Activated CD4-positive, alpha-beta T cell treated with anti-CD3 and anti-CD28 coated beads for 36 hours (primary cell): ENCODE results near the gene RAD23A. TPM values are rescaled to one million over a fixed set of nuclear protein-coding genes. Genes with fewer than 3 reads are reported as not detected.

Experiments used
- ATAC-seq: fragments of 200-7000 bp; cut with Tn5 transposase; one replicate; pipeline ENCODE4 v1.10.0; 2021; ENCODE audit warnings: mild to moderate bottlenecking, moderate library complexity
- CTCF ChIA-PET: fragments of 350-600 bp; sonication (Branson Sonifier 250); formaldehyde crosslinking; loops from one replicate; lab custom pipeline; 2021; ENCODE audit warnings: antibody characterized with exemption; lab: Charles Lee
- POLR2A ChIA-PET: fragments of 350-600 bp; sonication (Branson Sonifier 250); formaldehyde crosslinking; loops from one replicate; lab custom pipeline; 2021; ENCODE audit warnings: antibody characterized with exemption, inconsistent platforms; lab: Charles Lee
- DNase-seq: peaks from one replicate; pipeline ENCODE4 v3.0.0-alpha.2; 2020
- H3K27ac Mint-ChIP-seq: one replicate; pipeline ENCODE4 v1.8.0; 2021; ENCODE audit warnings: mixed read lengths
- H3K27me3 Mint-ChIP-seq: one replicate; pipeline ENCODE4 v1.8.0; 2021; ENCODE audit warnings: mixed read lengths
- H3K36me3 Mint-ChIP-seq: one replicate; pipeline ENCODE4 v1.8.0; 2021; ENCODE audit warnings: low read depth, mixed read lengths
- H3K4me1 Mint-ChIP-seq: one replicate; pipeline ENCODE4 v1.8.0; 2021; ENCODE audit warnings: mixed read lengths
- H3K4me3 Mint-ChIP-seq: one replicate; pipeline ENCODE4 v1.8.0; 2021; ENCODE audit warnings: mild to moderate bottlenecking, moderate library complexity, mixed read lengths
- H3K9me3 Mint-ChIP-seq: one replicate; pipeline ENCODE4 v1.8.0; 2021; ENCODE audit warnings: low read depth, mixed read lengths
- intact Hi-C, 2 experiments: fragments of 100-400 bp; cut with DNase I in 1 of 2; cut with micrococcal nuclease in 1 of 2; formaldehyde crosslinking; loops; one replicate each; pipeline versions ENCODE4 v1.14.2 to v1.15.1; 2022 to 2024; cut with DNase I, micrococcal nuclease
- total RNA-seq, 2 experiments: library from RNA; stranded (reverse); gene quantifications; one replicate each; pipeline ENCODE4 v1.2.3, GENCODE V29; 2021

RAD23A gene
- total RNA-seq, 2 experiments from 2014 or later, result 189 to 265 TPM

DNA sequence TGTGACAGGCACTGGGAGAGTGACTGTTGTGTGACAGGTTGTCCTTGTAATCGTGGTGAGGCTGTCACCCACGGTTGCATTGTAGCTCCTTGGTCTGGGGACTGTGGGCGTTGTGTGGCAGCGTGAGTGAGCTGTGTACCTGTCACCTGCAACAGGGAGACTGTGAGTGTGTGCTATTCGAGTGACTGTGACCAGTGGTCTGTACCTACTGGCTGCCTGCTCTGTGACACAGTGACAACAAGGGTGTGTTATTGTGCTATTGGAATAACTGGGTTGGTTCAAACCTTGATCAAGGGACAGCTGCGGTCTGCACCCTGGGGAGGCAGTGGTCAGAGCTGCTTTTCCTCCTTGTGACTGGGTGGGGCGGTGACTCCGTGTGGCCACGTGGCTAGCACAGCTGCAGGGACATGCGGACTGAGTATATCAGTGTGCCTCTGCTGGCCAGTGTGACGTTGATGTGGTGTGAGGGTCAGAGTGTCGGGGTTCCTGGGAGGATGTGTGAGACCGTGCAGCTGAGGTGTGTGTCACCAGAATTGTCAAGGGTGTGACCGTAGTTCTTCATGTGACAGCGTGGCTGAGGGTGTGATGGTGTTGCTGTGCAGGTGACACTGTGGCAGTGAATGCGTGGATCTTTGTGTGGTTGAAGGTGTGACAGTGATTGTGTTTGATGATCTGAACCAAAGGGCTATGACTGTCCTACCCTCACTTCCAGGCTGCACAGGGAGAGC, 39.6 kb downstream of the RAD23A start:
- CTCF ChIA-PET, result interaction anchor here (0.6 to 3.6 kb wide), 7 partner anchors 20 to 175 kb away, joined by 3 to 21 read pairs (median 4); no protein-coding TSS in a partner anchor
- H3K4me1 Mint-ChIP-seq, result no peaks in the 10 kb centered on the region
- H3K36me3 Mint-ChIP-seq, result no peaks in the 10 kb centered on the region
- H3K27ac Mint-ChIP-seq, result no peak overlapping the region
- POLR2A ChIA-PET, result interaction anchor here (0.6 kb wide), 1 partner anchor 38 kb away, joined by 3 read pairs; no protein-coding TSS in a partner anchor
- intact Hi-C loops, result no loop called here
- no peaks in the 10 kb centered on the region for H3K9me3 Mint-ChIP-seq
- H3K4me3 Mint-ChIP-seq, result no peak overlapping the region
- H3K27me3 Mint-ChIP-seq, result no peaks in the 10 kb centered on the region
- ATAC-seq, result peak; percentile 34
- DNase-seq, result peak; percentile 37

DNA sequence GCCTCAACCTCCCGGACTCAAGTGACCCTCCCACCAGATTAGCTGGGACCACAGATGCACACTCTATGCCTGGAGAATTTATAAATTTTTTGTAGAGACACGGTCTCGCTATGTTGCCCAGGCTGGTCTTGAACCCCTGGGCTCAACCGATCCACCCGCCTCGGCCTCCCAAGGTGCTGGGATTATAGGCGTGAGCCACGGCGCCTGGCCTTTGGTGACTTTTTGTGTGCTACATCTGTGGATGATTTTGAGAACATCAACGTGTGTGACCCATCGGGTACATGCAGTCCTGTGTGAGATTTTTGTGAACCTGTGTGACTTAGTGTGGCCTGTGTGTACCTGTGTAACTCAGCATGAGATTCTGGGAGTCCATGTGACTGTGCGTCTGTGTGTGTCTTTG, 41.1 kb downstream of the RAD23A start:
- Mint-ChIP-seq H3K4me1 (no peaks in the 10 kb centered on the region), H3K9me3 (no peaks in the 10 kb centered on the region), H3K4me3 (no peak overlapping the region), H3K27me3 (no peaks in the 10 kb centered on the region), H3K36me3 (no peaks in the 10 kb centered on the region), H3K27ac (no peak overlapping the region)
- CTCF ChIA-PET, result interaction anchor here (0.6 to 3.6 kb wide), 4 partner anchors 74 to 1504 kb away, joined by 3 to 21 read pairs (median 6); no protein-coding TSS in a partner anchor
- ATAC-seq, result no peak
- intact Hi-C loops, result no loop called here
- DNase-seq, result no peak
- POLR2A ChIA-PET, result no interaction called here

DNA sequence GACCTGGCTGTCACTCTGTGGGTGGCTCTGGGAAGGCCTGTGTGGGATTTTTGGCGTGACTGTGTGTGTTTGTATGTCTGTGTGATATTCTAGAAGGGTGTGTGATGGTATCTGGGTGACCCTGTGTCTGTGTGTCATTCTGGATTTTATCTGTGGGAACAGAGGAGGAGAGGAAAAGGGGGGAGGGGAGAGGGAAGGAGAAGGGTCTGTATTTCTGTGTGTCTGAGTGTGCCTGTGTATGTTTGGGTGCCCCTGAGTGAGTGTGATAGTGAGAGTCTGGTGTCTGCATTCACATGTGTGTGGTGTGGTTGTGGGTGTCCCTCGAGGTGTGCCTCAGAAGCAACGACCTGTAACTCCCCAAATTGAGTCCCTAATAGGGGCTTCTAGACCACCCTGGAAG, 41.5 kb downstream of the RAD23A start:
- no peaks in the 10 kb centered on the region for H3K4me1 Mint-ChIP-seq
- POLR2A ChIA-PET, result no interaction called here
- intact Hi-C loops, result no loop called here
- no peaks in the 10 kb centered on the region for H3K9me3 Mint-ChIP-seq
- no peak overlapping the region for H3K4me3 Mint-ChIP-seq
- DNase-seq, result no peak
- H3K27me3 Mint-ChIP-seq, result no peaks in the 10 kb centered on the region
- no peaks in the 10 kb centered on the region for H3K36me3 Mint-ChIP-seq
- no peak for ATAC-seq
- H3K27ac Mint-ChIP-seq, result no peak overlapping the region
- CTCF ChIA-PET, result no interaction called here

DNA sequence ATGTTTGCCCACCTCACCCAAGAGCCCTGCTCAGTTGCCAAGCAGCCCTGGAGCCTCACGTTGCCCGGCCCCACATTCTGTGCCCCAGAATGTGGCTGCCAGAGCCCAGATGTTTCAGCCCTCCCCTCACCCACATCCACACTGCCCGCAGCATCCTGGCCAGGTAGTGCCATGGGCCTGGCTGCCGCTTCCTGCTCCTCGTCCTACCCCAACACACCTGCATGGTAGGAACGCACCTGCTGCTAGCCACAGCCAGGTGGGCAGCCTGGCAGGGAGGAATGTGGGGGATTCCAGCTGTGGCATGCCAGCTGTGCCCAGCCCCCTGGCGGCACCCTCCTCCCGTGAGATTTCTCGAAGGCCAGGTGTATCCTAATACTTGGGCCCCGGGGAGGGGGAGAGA, 42.1 kb downstream of the RAD23A start:
- Mint-ChIP-seq H3K9me3 (no peaks in the 10 kb centered on the region), H3K36me3 (no peaks in the 10 kb centered on the region), H3K4me3 (no peak overlapping the region), H3K27me3 (no peaks in the 10 kb centered on the region), H3K27ac (no peak overlapping the region), H3K4me1 (no peaks in the 10 kb centered on the region)
- intact Hi-C loops, result no loop called here
- ATAC-seq (no peak), DNase-seq (no peak)
- ChIA-PET CTCF (no interaction called here), POLR2A (no interaction called here)

DNA sequence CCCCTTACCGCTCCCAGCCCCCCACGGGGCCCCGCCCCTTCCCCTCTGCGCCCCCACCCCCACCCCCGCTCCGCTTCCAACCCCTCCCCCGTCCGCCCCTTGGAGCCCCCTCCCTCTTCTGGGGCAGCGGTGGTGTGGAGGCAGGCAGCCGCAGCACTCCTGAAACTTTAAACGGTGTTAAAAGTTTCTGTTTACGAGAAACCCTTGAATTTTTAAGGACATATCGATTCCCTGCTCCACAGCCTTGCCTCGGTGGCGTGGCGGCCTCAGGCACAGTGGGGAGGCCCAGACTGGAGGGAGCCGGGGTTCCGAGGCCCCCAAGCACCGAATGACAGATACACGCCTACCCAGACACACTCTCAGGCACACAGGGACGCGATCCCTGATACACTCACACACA, 44.8 kb downstream of the RAD23A start:
- Mint-ChIP-seq H3K4me3 (no peak overlapping the region), H3K27ac (no peak overlapping the region), H3K36me3 (no peaks in the 10 kb centered on the region), H3K4me1 (peaks cover 5% of the 10 kb centered on the region), H3K9me3 (no peaks in the 10 kb centered on the region), H3K27me3 (peaks cover 5% of the 10 kb centered on the region)
- ChIA-PET CTCF (no interaction called here), POLR2A (no interaction called here)
- no peak for ATAC-seq
- intact Hi-C loops, result no loop called here
- no peak for DNase-seq

DNA sequence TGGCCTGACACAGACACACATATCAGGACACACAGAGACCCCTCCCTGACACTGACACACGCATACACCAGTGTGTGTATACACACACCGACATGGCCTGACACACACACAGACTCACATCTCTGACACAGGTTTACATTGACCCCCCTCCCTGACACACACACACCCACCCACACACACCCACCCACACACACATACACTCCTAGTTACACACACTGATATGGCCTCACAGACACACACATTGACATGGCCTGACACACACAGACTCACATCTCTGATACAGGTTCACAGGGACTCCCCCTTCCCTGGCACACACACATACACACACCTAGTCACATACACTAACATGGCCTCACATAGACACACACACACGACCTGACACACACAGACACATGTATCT, 45.2 kb downstream of the RAD23A start:
- POLR2A ChIA-PET, result no interaction called here

DNA sequence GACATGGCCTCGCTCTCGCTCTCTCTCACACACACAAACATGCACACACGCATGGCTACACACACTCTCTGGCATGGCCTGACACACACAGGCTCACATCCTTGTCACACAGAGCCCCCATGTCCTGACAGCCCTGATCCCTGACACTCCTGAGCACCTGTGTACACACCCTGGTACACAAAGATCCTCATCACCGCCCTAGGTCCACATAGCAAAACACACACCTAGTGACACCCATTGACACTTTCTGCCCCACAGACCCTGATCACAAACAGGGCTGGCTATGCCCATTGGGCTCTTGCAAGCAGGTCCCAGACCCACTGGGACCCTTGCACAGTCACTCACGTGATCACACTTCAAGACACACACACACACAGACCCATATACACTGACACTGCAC, 45.6 kb downstream of the RAD23A start:
- ChIA-PET CTCF (interaction anchor here (0.9 kb wide), 1 partner anchor 42 kb away, joined by 3 read pairs; no protein-coding TSS in a partner anchor), POLR2A (no interaction called here)
- DNase-seq, result no peak
- Mint-ChIP-seq H3K4me1 (peaks cover 7% of the 10 kb centered on the region), H3K27me3 (peaks cover 5% of the 10 kb centered on the region), H3K36me3 (no peaks in the 10 kb centered on the region), H3K27ac (no peak overlapping the region), H3K4me3 (no peak overlapping the region), H3K9me3 (no peaks in the 10 kb centered on the region)
- intact Hi-C loops, result no loop called here
- no peak for ATAC-seq

More for the DNA sequence above, 45.2 kb downstream of the RAD23A start:
- peaks cover 5% of the 10 kb centered on the region for H3K4me1 Mint-ChIP-seq
- no peaks in the 10 kb centered on the region for H3K36me3 Mint-ChIP-seq
- no peaks in the 10 kb centered on the region for H3K9me3 Mint-ChIP-seq
- no peak overlapping the region for H3K27ac Mint-ChIP-seq
- H3K4me3 Mint-ChIP-seq, result no peak overlapping the region
- peaks cover 5% of the 10 kb centered on the region for H3K27me3 Mint-ChIP-seq
- intact Hi-C loops, result no loop called here
- ATAC-seq, result no peak
- CTCF ChIA-PET, result no interaction called here
- DNase-seq, result no peak

DNA sequence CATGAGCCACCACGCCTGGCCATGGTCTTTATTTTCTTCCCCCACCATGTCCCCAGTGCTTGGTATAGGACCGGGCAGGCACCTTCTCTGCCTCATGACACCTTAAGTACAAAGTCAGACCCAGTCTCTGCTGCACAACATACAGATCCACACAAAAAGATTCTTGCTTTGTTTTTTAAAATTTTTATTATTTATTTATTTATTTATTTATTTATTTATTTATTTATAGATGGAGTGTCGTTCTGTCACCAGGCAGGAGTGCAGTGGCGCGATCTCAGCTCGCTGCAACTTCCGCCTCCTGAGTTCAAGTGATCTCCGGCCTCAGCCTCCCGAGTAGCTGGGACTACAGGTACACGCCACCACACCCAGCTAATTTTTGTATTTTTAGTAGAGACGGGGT, 47.1 kb downstream of the RAD23A start:
- CTCF ChIA-PET, result interaction anchor here (0.6 kb wide), 1 partner anchor 164 kb away, joined by 3 read pairs; no protein-coding TSS in a partner anchor
- Mint-ChIP-seq H3K4me1 (peaks cover 7% of the 10 kb centered on the region), H3K4me3 (no peak overlapping the region), H3K9me3 (no peaks in the 10 kb centered on the region), H3K27me3 (peaks cover 5% of the 10 kb centered on the region), H3K27ac (no peak overlapping the region), H3K36me3 (no peaks in the 10 kb centered on the region)
- POLR2A ChIA-PET, result no interaction called here
- intact Hi-C loops, result loop anchor here in 1 of 2 experiments (1.0 kb wide), 1 partner anchor 34 kb away; no protein-coding TSS in a partner anchor
- ATAC-seq, result no peak
- no peak for DNase-seq

DNA sequence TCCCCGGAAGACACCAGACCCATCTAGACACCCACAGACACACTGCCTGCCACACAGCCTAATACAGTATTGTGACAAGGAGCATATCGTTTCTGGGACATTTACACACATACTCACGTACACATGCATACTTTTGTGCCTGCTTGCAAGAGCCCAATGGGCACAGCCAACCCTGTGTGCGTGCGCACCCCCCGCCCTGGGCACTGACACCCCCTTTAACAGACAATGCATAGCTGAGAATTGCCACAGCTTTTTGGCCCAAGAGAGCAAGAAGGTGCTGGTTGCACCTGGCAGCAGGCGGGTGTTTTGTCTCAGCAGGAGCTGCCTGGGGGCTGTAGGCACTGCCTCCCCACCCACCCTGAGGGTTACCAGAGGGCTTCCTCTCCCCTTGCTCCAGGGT, 47.9 kb downstream of the RAD23A start:
- Mint-ChIP-seq H3K27me3 (peaks cover 5% of the 10 kb centered on the region), H3K36me3 (no peaks in the 10 kb centered on the region), H3K4me3 (no peak overlapping the region), H3K9me3 (no peaks in the 10 kb centered on the region), H3K4me1 (peaks cover 7% of the 10 kb centered on the region), H3K27ac (no peak overlapping the region)
- intact Hi-C loops, result loop anchor here in 1 of 2 experiments (1.0 kb wide), 1 partner anchor 33 kb away; no protein-coding TSS in a partner anchor
- DNase-seq (no peak), ATAC-seq (no peak)
- POLR2A ChIA-PET, result no interaction called here
- CTCF ChIA-PET, result interaction anchor here (1.0 to 1.4 kb wide), 2 partner anchors 17 to 20 kb away, joined by 3 to 5 read pairs; no protein-coding TSS in a partner anchor

DNA sequence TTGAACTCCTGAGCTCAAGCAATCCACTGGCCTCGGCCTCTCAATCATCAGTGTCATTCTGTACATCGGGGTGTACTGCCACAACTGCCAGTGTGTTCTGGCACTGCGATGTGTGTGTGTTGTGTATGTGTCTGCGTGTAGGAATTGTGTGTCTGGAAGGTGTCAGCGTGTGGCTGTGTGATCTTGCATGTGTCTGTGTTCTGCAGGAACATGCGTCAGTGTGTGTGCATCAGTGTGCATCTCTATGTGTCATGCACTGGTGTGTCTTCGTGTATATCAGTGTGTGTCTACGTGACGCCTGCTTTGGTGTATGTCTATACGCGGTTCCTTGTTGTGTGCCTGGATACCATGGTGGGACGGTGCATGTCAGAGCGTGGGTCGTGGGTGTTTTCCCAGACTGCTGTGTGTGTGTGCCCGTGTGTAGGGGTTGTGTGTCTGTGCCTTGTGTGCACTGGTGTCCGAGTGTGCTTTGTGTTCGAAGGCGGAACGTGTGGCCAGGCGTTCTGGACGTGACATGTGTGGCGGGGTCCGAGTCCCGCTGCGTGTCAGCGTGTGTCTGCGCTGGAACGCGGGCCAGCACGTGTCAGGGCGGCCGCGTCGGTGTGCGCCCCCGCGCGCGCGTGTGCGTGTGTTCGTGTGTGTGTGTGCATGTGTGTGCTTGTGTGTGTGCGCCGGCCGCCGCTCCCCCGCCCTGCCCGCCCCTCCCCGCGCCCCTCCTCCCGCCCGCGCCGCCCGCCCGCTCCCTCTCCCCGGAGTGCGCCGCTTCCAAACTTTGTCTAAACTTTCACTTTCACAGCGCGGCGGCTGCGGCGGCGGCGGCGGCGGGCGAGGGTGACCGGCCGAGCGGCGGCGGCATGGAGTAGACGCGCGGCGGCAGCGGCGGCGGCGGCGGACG, 49.3 kb downstream of the RAD23A start, which contains the start of gene NFIX:
TSS of gene NFIX (plus strand) at position 775 of the 895 bp plus-strand sequence. CDS start 363 bp downstream, outside the sequence.
- ChIA-PET POLR2A (no interaction called here), CTCF (interaction anchor here (0.7 to 1.4 kb wide), 3 partner anchors 19 to 48 kb away, joined by 3 read pairs; no protein-coding TSS in a partner anchor)
- DNase-seq (peak; percentile 76), ATAC-seq (peak; percentile 63)
- no peaks in the 10 kb centered on the region for H3K36me3 Mint-ChIP-seq
- peak within 1 kb of the TSS; percentile 71 for H3K4me3 Mint-ChIP-seq
- peaks cover 7% of the 10 kb centered on the region for H3K4me1 Mint-ChIP-seq
- no peaks in the 10 kb centered on the region for H3K9me3 Mint-ChIP-seq
- intact Hi-C loops, result loop anchor here in 1 of 2 experiments (1.0 to 2.0 kb wide), 2 partner anchors 12 to 18 kb away; no protein-coding TSS in a partner anchor
- peaks cover 5% of the 10 kb centered on the region for H3K27me3 Mint-ChIP-seq
- H3K27ac Mint-ChIP-seq, result peak within 1 kb of the TSS; percentile 68
